IMR-90 (cell line): ENCODE data around the gene HEXD.

Experiments
- POLR2A ChIP-seq: IDR thresholded peaks from 2 replicates; pipeline ENCODE4 v1.6.1; 2012; ENCODE audit warnings: mild to moderate bottlenecking, low read depth, low read length
- RCOR1 ChIP-seq: IDR thresholded peaks from 2 replicates; pipeline ENCODE4 v1.6.1; 2012; ENCODE audit warnings: mild to moderate bottlenecking, low read length, improper control_type of control experiment; ENCODE audit not compliant: insufficient replicate concordance
- SMC3 ChIP-seq: fragments of 150-350 bp; IDR thresholded peaks from 2 replicates; pipeline ENCODE4 v1.6.1; 2016; ENCODE audit warnings: low read depth, mild to moderate bottlenecking, antibody characterized with exemption, low read length, moderate library complexity
- TF ChIP-seq, protein P1 (sequence below): conservative IDR thresholded peaks from 2 replicates; pipeline ENCODE4 v1.5.1; 2012; ENCODE audit warnings: mild to moderate bottlenecking, low read depth, low read length, improper control_type of control experiment

DNA sequence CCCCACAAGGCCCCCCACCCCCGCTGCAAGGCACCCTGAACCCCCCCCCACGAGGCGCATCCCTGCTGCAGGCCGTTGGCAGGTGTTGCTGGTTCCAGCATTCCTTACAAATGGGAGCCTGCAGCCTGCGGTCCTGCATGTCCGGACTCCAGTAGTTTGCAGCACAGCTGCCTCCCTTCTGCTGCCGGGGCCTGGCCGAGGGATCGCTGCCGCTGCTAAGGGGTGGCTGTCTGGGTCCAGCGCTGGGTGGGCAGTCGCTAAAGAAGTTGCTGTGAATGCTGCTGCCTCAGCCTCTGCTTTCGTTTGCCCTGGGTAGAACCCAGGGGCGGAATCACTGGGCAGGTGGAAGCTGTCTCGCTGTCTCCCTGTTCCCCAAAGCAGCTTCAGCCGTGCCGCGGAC, 34.7 kb upstream of the HEXD start:
- TF ChIP-seq, protein P1, sequence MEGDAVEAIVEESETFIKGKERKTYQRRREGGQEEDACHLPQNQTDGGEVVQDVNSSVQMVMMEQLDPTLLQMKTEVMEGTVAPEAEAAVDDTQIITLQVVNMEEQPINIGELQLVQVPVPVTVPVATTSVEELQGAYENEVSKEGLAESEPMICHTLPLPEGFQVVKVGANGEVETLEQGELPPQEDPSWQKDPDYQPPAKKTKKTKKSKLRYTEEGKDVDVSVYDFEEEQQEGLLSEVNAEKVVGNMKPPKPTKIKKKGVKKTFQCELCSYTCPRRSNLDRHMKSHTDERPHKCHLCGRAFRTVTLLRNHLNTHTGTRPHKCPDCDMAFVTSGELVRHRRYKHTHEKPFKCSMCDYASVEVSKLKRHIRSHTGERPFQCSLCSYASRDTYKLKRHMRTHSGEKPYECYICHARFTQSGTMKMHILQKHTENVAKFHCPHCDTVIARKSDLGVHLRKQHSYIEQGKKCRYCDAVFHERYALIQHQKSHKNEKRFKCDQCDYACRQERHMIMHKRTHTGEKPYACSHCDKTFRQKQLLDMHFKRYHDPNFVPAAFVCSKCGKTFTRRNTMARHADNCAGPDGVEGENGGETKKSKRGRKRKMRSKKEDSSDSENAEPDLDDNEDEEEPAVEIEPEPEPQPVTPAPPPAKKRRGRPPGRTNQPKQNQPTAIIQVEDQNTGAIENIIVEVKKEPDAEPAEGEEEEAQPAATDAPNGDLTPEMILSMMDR = no peak
- no peak for TF ChIP-seq POLR2A
- TF ChIP-seq SMC3 = no peak
- TF ChIP-seq RCOR1 = no peak
